Head of caudate nucleus (tissue), 42 donors: Measurements from ENCODE around the gene SNX10.

Experiments used
- DNase-seq, 42 donors: peaks; one replicate each; pipeline versions ENCODE4 v3.0.0 to v3.0.0-alpha.2; 2020 to 2021; ENCODE audit warnings: mixed read lengths in 7 of 42
- intact Hi-C: fragments of 100-400 bp; cut with DNase I; formaldehyde crosslinking; loops from one replicate; pipeline ENCODE4 v1.15.0; 2022

Gene SNX10

GRCh38 chr7:26381476-26382353 is 90.1 kb downstream of the SNX10 start:
- intact Hi-C loops = no loop called here
- no peak for DNase-seq

GRCh38 chr7:26385240-26385639 is 93.6 kb downstream of the SNX10 start:
- no peak for DNase-seq
- intact Hi-C loops = no loop called here

GRCh38 chr7:26387731-26388130 is 96.1 kb downstream of the SNX10 start:
- intact Hi-C loops = no loop called here
- no peak for DNase-seq

- intact Hi-C loops = no loop called here
- no peak for DNase-seq
Measured at GRCh38 chr7:26388256-26388655, 96.6 kb downstream of the SNX10 start.

GRCh38 chr7:26390016-26390415 is 98.4 kb downstream of the SNX10 start:
- no peak for DNase-seq
- intact Hi-C loops = no loop called here

GRCh38 chr7:26393818-26394217 is 102.2 kb downstream of the SNX10 start:
- no peak for DNase-seq
- intact Hi-C loops = no loop called here

- peak in 3 of 42 donors; percentile 2 to 12 (median 8) for DNase-seq
- intact Hi-C loops = no loop called here
Measured at GRCh38 chr7:26397332-26397731, 105.7 kb downstream of the SNX10 start.

GRCh38 chr7:26397796-26398426 is 106.2 kb downstream of the SNX10 start:
- intact Hi-C loops = no loop called here
- DNase-seq = peak in 31 of 42 donors; percentile 15 to 69 (median 37)

- intact Hi-C loops = no loop called here
- peak in 30 of 42 donors; percentile 16 to 81 (median 47) for DNase-seq
Measured at GRCh38 chr7:26398427-26398755, 106.7 kb downstream of the SNX10 start.

- intact Hi-C loops = no loop called here
- peak in 41 of 42 donors; percentile 21 to 81 (median 65) for DNase-seq
Measured at GRCh38 chr7:26398756-26399509, 107.3 kb downstream of the SNX10 start.

GRCh38 chr7:26399736-26400135 is 108.1 kb downstream of the SNX10 start:
- DNase-seq = no peak
- intact Hi-C loops = no loop called here

GRCh38 chr7:26403640-26404039 is 112.0 kb downstream of the SNX10 start:
- intact Hi-C loops = no loop called here
- DNase-seq = no peak

- no peak for DNase-seq
- intact Hi-C loops = no loop called here
Measured at GRCh38 chr7:26404189-26404996, 112.7 kb downstream of the SNX10 start.

- no peak for DNase-seq
- intact Hi-C loops = no loop called here
Measured at GRCh38 chr7:26406433-26406832, 114.8 kb downstream of the SNX10 start.

GRCh38 chr7:26409661-26410547 is 118.2 kb downstream of the SNX10 start:
- DNase-seq = no peak
- intact Hi-C loops = no loop called here

- DNase-seq = no peak
- intact Hi-C loops = no loop called here
Measured at GRCh38 chr7:26413007-26413691, 121.5 kb downstream of the SNX10 start.

GRCh38 chr7:26416004-26416403 is 124.3 kb downstream of the SNX10 start:
- DNase-seq = no peak
- intact Hi-C loops = no loop called here
